ENCODE measurements around the gene TRIM8.

Gene TRIM8

GRCh38 chr10:102656026-102656425, 11.7 kb downstream of the TRIM8 start:
- Histone ChIP-seq H3K36me3 (ENCODE audit: control insufficient read depth in 1 of 2, insufficient read depth in 2 of 2, low read depth in 1 of 2, low read length in 2 of 2) (peaks cover 70 to 75% of the 10 kb centered on the region in 2 experiments), H4K91ac (ENCODE audit: low read length) (no peak overlapping the region), H2AFZ (ENCODE audit: low read depth, low read length) (no peak overlapping the region), H3K27ac (ENCODE audit: low read length, poor library complexity, severe bottlenecking) (no peak overlapping the region), H3K79me1 (replicated peaks; ENCODE audit: low read length, poor library complexity, severe bottlenecking) (peaks cover 31% of the 10 kb centered on the region), H2BK15ac (ENCODE audit: low read depth, poor library complexity, severe bottlenecking) (no peak overlapping the region), H3K4me2 (ENCODE audit: low read length, poor library complexity, severe bottlenecking) (no peak overlapping the region), H3K18ac (ENCODE audit: low read depth in 1 of 2, low read length in 2 of 2) (no peak overlapping the region), H3K14ac (ENCODE audit: low read length in 2 of 2) (no peak overlapping the region), H2BK120ac (ENCODE audit: low read depth, low read length) (no peak overlapping the region), H3K4me3 (ENCODE audit: insufficient read depth in 1 of 2, low read depth in 1 of 2, low read length in 2 of 2) (no peak overlapping the region), H4K8ac (ENCODE audit: low read length) (no peak overlapping the region), H3K23ac (ENCODE audit: low read length in 2 of 2) (no peak overlapping the region), H2BK12ac (ENCODE audit: low read length in 2 of 2) (no peak overlapping the region), H3K4me1 (ENCODE audit: control insufficient read depth, insufficient read depth, low read depth, low read length) (peaks cover 37% of the 10 kb centered on the region), H3K9ac (ENCODE audit: low read length) (no peak overlapping the region), H3K27me3 (ENCODE audit: control insufficient read depth in 1 of 2, insufficient read depth in 1 of 2, low read length in 2 of 2) (no peaks in the 10 kb centered on the region), H2BK5ac (ENCODE audit: low read depth, low read length, poor library complexity, severe bottlenecking) (no peak overlapping the region), H3K9me3 (ENCODE audit: control insufficient read depth, low read length) (no peaks in the 10 kb centered on the region), H2AK5ac (ENCODE audit: low read length, severe bottlenecking) (no peak overlapping the region), H3K4ac (ENCODE audit: low read depth in 1 of 2, low read length in 2 of 2) (no peak overlapping the region)
- DNase-seq, result no peak
- WGBS, result 98% methylated on average over 12 of the region's 12 CpGs

GRCh38 chr10:102656791-102657371, 12.6 kb downstream of the TRIM8 start:
- Histone ChIP-seq H2BK120ac (ENCODE audit: low read depth, low read length) (no peak overlapping the region), H3K9ac (ENCODE audit: low read length) (no peak overlapping the region), H3K27ac (ENCODE audit: low read length, poor library complexity, severe bottlenecking) (no peak overlapping the region), H2BK15ac (ENCODE audit: low read depth, poor library complexity, severe bottlenecking) (no peak overlapping the region), H3K36me3 (ENCODE audit: control insufficient read depth in 1 of 2, insufficient read depth in 2 of 2, low read depth in 1 of 2, low read length in 2 of 2) (peaks cover 62 to 67% of the 10 kb centered on the region in 2 experiments), H3K4me2 (ENCODE audit: low read length, poor library complexity, severe bottlenecking) (no peak overlapping the region), H3K27me3 (ENCODE audit: control insufficient read depth in 1 of 2, insufficient read depth in 1 of 2, low read length in 2 of 2) (no peaks in the 10 kb centered on the region), H3K4me1 (ENCODE audit: control insufficient read depth, insufficient read depth, low read depth, low read length) (peaks cover 37% of the 10 kb centered on the region), H3K4ac (ENCODE audit: low read depth in 1 of 2, low read length in 2 of 2) (no peak overlapping the region), H3K23ac (ENCODE audit: low read length in 2 of 2) (no peak overlapping the region), H2AK5ac (ENCODE audit: low read length, severe bottlenecking) (no peak overlapping the region), H3K4me3 (ENCODE audit: insufficient read depth in 1 of 2, low read depth in 1 of 2, low read length in 2 of 2) (peak overlapping the region in 1 of 2 experiments; percentile 6), H2AFZ (ENCODE audit: low read depth, low read length) (no peak overlapping the region), H4K8ac (ENCODE audit: low read length) (no peak overlapping the region), H2BK12ac (ENCODE audit: low read length in 2 of 2) (no peak overlapping the region), H3K18ac (ENCODE audit: low read depth in 1 of 2, low read length in 2 of 2) (no peak overlapping the region), H4K91ac (ENCODE audit: low read length) (peak overlapping the region; percentile 35), H3K9me3 (ENCODE audit: control insufficient read depth, low read length) (no peaks in the 10 kb centered on the region), H2BK5ac (ENCODE audit: low read depth, low read length, poor library complexity, severe bottlenecking) (no peak overlapping the region), H3K14ac (ENCODE audit: low read length in 2 of 2) (no peak overlapping the region), H3K79me1 (replicated peaks; ENCODE audit: low read length, poor library complexity, severe bottlenecking) (peaks cover 31% of the 10 kb centered on the region)
- 97% methylated on average over 41 of the region's 42 CpGs for WGBS
- DNase-seq, result no peak

GRCh38 chr10:102657451-102657850, 13.2 kb downstream of the TRIM8 start:
- no peak overlapping the region for H3K4me2 ChIP-seq (ENCODE audit: low read length, poor library complexity, severe bottlenecking)
- H3K4me3 ChIP-seq (ENCODE audit: insufficient read depth in 1 of 2, low read depth in 1 of 2, low read length in 2 of 2), result no peak overlapping the region
- no peak overlapping the region for H2AK5ac ChIP-seq (ENCODE audit: low read length, severe bottlenecking)
- no peak overlapping the region for H3K14ac ChIP-seq (ENCODE audit: low read length in 2 of 2)
- no peak overlapping the region for H3K23ac ChIP-seq (ENCODE audit: low read length in 2 of 2)
- DNase-seq, result no peak
- peaks cover 34% of the 10 kb centered on the region for H3K4me1 ChIP-seq (ENCODE audit: control insufficient read depth, insufficient read depth, low read depth, low read length)
- no peak overlapping the region for H4K91ac ChIP-seq (ENCODE audit: low read length)
- no peak overlapping the region for H2BK15ac ChIP-seq (ENCODE audit: low read depth, poor library complexity, severe bottlenecking)
- H3K18ac ChIP-seq (ENCODE audit: low read depth in 1 of 2, low read length in 2 of 2), result no peak overlapping the region
- no peak overlapping the region for H3K27ac ChIP-seq (ENCODE audit: low read length, poor library complexity, severe bottlenecking)
- H3K9ac ChIP-seq (ENCODE audit: low read length), result no peak overlapping the region
- no peak overlapping the region for H2BK5ac ChIP-seq (ENCODE audit: low read depth, low read length, poor library complexity, severe bottlenecking)
- H3K27me3 ChIP-seq (ENCODE audit: control insufficient read depth in 1 of 2, insufficient read depth in 1 of 2, low read length in 2 of 2), result no peaks in the 10 kb centered on the region
- no peak overlapping the region for H2BK12ac ChIP-seq (ENCODE audit: low read length in 2 of 2)
- peaks cover 31% of the 10 kb centered on the region for H3K79me1 ChIP-seq (replicated peaks; ENCODE audit: low read length, poor library complexity, severe bottlenecking)
- peaks cover 59 to 62% of the 10 kb centered on the region in 2 experiments for H3K36me3 ChIP-seq (ENCODE audit: control insufficient read depth in 1 of 2, insufficient read depth in 2 of 2, low read depth in 1 of 2, low read length in 2 of 2)
- H2BK120ac ChIP-seq (ENCODE audit: low read depth, low read length), result no peak overlapping the region
- H3K9me3 ChIP-seq (ENCODE audit: control insufficient read depth, low read length), result no peaks in the 10 kb centered on the region
- H4K8ac ChIP-seq (ENCODE audit: low read length), result no peak overlapping the region
- H2AFZ ChIP-seq (ENCODE audit: low read depth, low read length), result no peak overlapping the region
- no peak overlapping the region for H3K4ac ChIP-seq (ENCODE audit: low read depth in 1 of 2, low read length in 2 of 2)
- WGBS, result 95% methylated on average over 9 of the region's 11 CpGs

- Histone ChIP-seq H3K18ac (ENCODE audit: low read depth in 1 of 2, low read length in 2 of 2) (no peak overlapping the region), H2AK5ac (ENCODE audit: low read length, severe bottlenecking) (no peak overlapping the region), H3K14ac (ENCODE audit: low read length in 2 of 2) (no peak overlapping the region), H2AFZ (ENCODE audit: low read depth, low read length) (no peak overlapping the region), H4K8ac (ENCODE audit: low read length) (no peak overlapping the region), H2BK120ac (ENCODE audit: low read depth, low read length) (no peak overlapping the region), H3K4me1 (ENCODE audit: control insufficient read depth, insufficient read depth, low read depth, low read length) (peaks cover 32% of the 10 kb centered on the region), H2BK12ac (ENCODE audit: low read length in 2 of 2) (no peak overlapping the region), H3K27me3 (ENCODE audit: control insufficient read depth in 1 of 2, insufficient read depth in 1 of 2, low read length in 2 of 2) (no peaks in the 10 kb centered on the region), H2BK5ac (ENCODE audit: low read depth, low read length, poor library complexity, severe bottlenecking) (no peak overlapping the region), H3K27ac (ENCODE audit: low read length, poor library complexity, severe bottlenecking) (no peak overlapping the region), H3K79me1 (replicated peaks; ENCODE audit: low read length, poor library complexity, severe bottlenecking) (peaks cover 31% of the 10 kb centered on the region), H3K4me2 (ENCODE audit: low read length, poor library complexity, severe bottlenecking) (no peak overlapping the region), H3K9ac (ENCODE audit: low read length) (no peak overlapping the region), H3K36me3 (ENCODE audit: control insufficient read depth in 1 of 2, insufficient read depth in 2 of 2, low read depth in 1 of 2, low read length in 2 of 2) (peaks cover 56 to 59% of the 10 kb centered on the region in 2 experiments), H3K4me3 (ENCODE audit: insufficient read depth in 1 of 2, low read depth in 1 of 2, low read length in 2 of 2) (no peak overlapping the region), H3K9me3 (ENCODE audit: control insufficient read depth, low read length) (no peaks in the 10 kb centered on the region), H3K4ac (ENCODE audit: low read depth in 1 of 2, low read length in 2 of 2) (no peak overlapping the region), H2BK15ac (ENCODE audit: low read depth, poor library complexity, severe bottlenecking) (no peak overlapping the region), H4K91ac (ENCODE audit: low read length) (no peak overlapping the region), H3K23ac (ENCODE audit: low read length in 2 of 2) (peak overlapping the region in 1 of 2 experiments; percentile 20)
- 91% methylated on average over 13 of the region's 13 CpGs for WGBS
- no peak for DNase-seq
These were observed 13.9 kb downstream of the TRIM8 start for GRCh38 chr10:102657984-102658724.

Data from mesenchymal stem cell (in vitro differentiated cells and primary cell).